Panc1 (cell line): ENCODE data around the gene CLCN1.

Experiments used
- CTCF ChIP-seq: fragments of 450-650 bp; IDR thresholded peaks from 2 replicates; pipeline ENCODE4 v1.5.1; 2017; ENCODE audit warnings: mild to moderate bottlenecking
- POLR2AphosphoS5 ChIP-seq: IDR thresholded peaks from 2 replicates; pipeline ENCODE4 v1.6.1; 2012; ENCODE audit warnings: mild to moderate bottlenecking, low read depth, low read length, moderate library complexity
- REST ChIP-seq, 2 experiments: IDR thresholded peaks; 2 replicates each; pipeline ENCODE4 v1.6.1; 2011 to 2012; ENCODE audit warnings: low read depth in 2 of 2, control low read depth in 1 of 2, low read length in 1 of 2, mild to moderate bottlenecking in 1 of 2, moderate library complexity in 1 of 2; ENCODE audit not compliant: insufficient read depth in 1 of 2
- TCF7L2 ChIP-seq: IDR thresholded peaks from 2 replicates; pipeline ENCODE4 v1.6.1; 2011; ENCODE audit warnings: mild to moderate bottlenecking, low read depth, low read length, inconsistent platforms

- peak; percentile 86 for TF ChIP-seq CTCF
- TF ChIP-seq POLR2AphosphoS5 = no peak
- TF ChIP-seq REST (IDR thresholded peaks at IDR 0.05; ENCODE audit: insufficient read depth in 1 of 2, low read depth in 2 of 2, low read length in 1 of 2) = 0 out of 4 replicates have a peak, but pooled peaks of 1 of the 2 experiments have one; percentile 24
- no peak for TF ChIP-seq TCF7L2
These were observed 29.6 kb downstream of the CLCN1 start for GRCh38 chr7:143345428-143345900.
